B cell (primary cell): ENCODE results near the gene RNF213. TPM values are rescaled to one million over a fixed set of nuclear protein-coding genes. Genes with fewer than 3 reads are reported as not detected.

Experiments
- ATAC-seq: fragments of 200-7000 bp; cut with Tn5 transposase; one replicate; pipeline ENCODE4 v1.10.0; 2021; ENCODE audit warnings: low read depth, mild to moderate bottlenecking, moderate number of reproducible peaks, moderate library complexity
- CTCF ChIA-PET: fragments of 350-600 bp; sonication (Branson Sonifier 250); formaldehyde crosslinking; loops from one replicate; lab custom pipeline; 2021; ENCODE audit warnings: antibody characterized with exemption, inconsistent platforms; lab: Charles Lee
- POLR2A ChIA-PET: fragments of 350-600 bp; sonication (Branson Sonifier 250); formaldehyde crosslinking; loops from one replicate; lab custom pipeline; 2021; ENCODE audit warnings: antibody characterized with exemption; lab: Charles Lee
- DNase-seq: peaks from one replicate; pipeline ENCODE4 v3.0.0; 2013
- H2AFZ ChIP-seq: 2 replicates; pipeline ENCODE4 v1.6.1; 2012; ENCODE audit warnings: mild to moderate bottlenecking, low read depth, low read length; ENCODE audit not compliant: insufficient read depth, poor library complexity, severe bottlenecking
- H3K27ac ChIP-seq, 2 donors: 1 replicate in 1 of 2; 2 replicates in 1 of 2; pipeline ENCODE4 v1.5.1; 2012 to 2013; ENCODE audit warnings: low read length in 2 of 2, mild to moderate bottlenecking in 2 of 2, moderate library complexity in 1 of 2
- H3K27me3 ChIP-seq, 4 experiments: fragments of 200-600 bp in 1 of 4; sonication (generic) in 1 of 4; replicated peaks in 1 of 4; 1 replicate in 2 of 4; 2 replicates in 2 of 4; pipeline versions ENCODE4 v1.6.1 to v1.7.0; 2013 to 2016; ENCODE audit warnings: low read length in 3 of 4, mild to moderate bottlenecking in 2 of 4, mixed read lengths in 1 of 4, moderate library complexity in 1 of 4; ENCODE audit not compliant: insufficient read depth in 4 of 4, control insufficient read depth in 3 of 4; ENCODE audit errors: control extremely low read depth in 1 of 4
- H3K36me3 ChIP-seq, 2 experiments: replicated peaks in 1 of 2; 1 replicate in 1 of 2; 2 replicates in 1 of 2; pipeline versions ENCODE4 v1.6.1 to v1.7.1; 2013; ENCODE audit warnings: low read length in 1 of 2; ENCODE audit not compliant: insufficient read depth in 2 of 2, control insufficient read depth in 1 of 2; ENCODE audit errors: control extremely low read depth in 1 of 2, extremely low read depth in 1 of 2
- H3K4me1 ChIP-seq, 2 donors: fragments of 200-600 bp in 1 of 2; sonication (generic) in 1 of 2; 1 replicate in 1 of 2; 2 replicates in 1 of 2; pipeline versions ENCODE4 v1.5.1 to v1.6.1; 2013 to 2017; ENCODE audit warnings: low read length in 2 of 2; ENCODE audit not compliant: control insufficient read depth in 2 of 2, insufficient read depth in 2 of 2
- H3K4me2 ChIP-seq: replicated peaks from 2 replicates; pipeline ENCODE3; 2012; ENCODE audit warnings: mild to moderate bottlenecking, low read depth, low read length; ENCODE audit not compliant: poor library complexity, severe bottlenecking
- H3K4me3 ChIP-seq, 5 experiments: fragments of 200-600 bp in 1 of 5; sonication (generic) in 1 of 5; 1 replicate in 3 of 5; 2 replicates in 2 of 5; pipeline versions ENCODE4 v1.5.1 to v1.7.0; 2011 to 2016; ENCODE audit warnings: low read length in 4 of 5, mild to moderate bottlenecking in 4 of 5, low read depth in 2 of 5, control low read depth in 1 of 5, moderate library complexity in 1 of 5; ENCODE audit not compliant: insufficient read depth in 1 of 5; ENCODE audit errors: control extremely low read depth in 1 of 5, extremely low read depth in 1 of 5
- H3K79me2 ChIP-seq: fragments of 200-600 bp; sonication (generic); one replicate; pipeline ENCODE4 v1.6.0; 2016; ENCODE audit warnings: low read length; ENCODE audit not compliant: control insufficient read depth, insufficient read depth
- H3K9ac ChIP-seq: fragments of 200-600 bp; sonication (generic); 2 replicates; pipeline ENCODE4 v1.6.1; 2017; ENCODE audit warnings: mild to moderate bottlenecking, low read length, moderate library complexity
- H3K9me3 ChIP-seq, 3 donors: one replicate each; pipeline versions ENCODE4 v1.6.1 to v1.7.1; 2013; ENCODE audit warnings: low read length in 2 of 3; ENCODE audit not compliant: control insufficient read depth in 2 of 3, insufficient read depth in 1 of 3; ENCODE audit errors: control extremely low read depth in 1 of 3
- H4K20me1 ChIP-seq: 2 replicates; pipeline ENCODE4 v1.6.0; 2012; ENCODE audit warnings: mild to moderate bottlenecking, low read length; ENCODE audit not compliant: insufficient read depth, control insufficient read depth, poor library complexity, severe bottlenecking
- H3K27ac Mint-ChIP-seq: one replicate; pipeline ENCODE4 v1.8.0; 2021; ENCODE audit warnings: mixed read lengths
- H3K27me3 Mint-ChIP-seq: one replicate; pipeline ENCODE4 v1.8.0; 2021; ENCODE audit warnings: mixed read lengths
- H3K4me1 Mint-ChIP-seq: one replicate; pipeline ENCODE4 v1.8.0; 2021; ENCODE audit warnings: mixed read lengths
- H3K4me3 Mint-ChIP-seq: one replicate; pipeline ENCODE4 v1.8.0; 2021; ENCODE audit warnings: mixed read lengths
- H3K9me3 Mint-ChIP-seq: one replicate; pipeline ENCODE4 v1.8.0; 2022; ENCODE audit warnings: mixed read lengths; ENCODE audit not compliant: insufficient read depth
- EZH2 ChIP-seq: IDR thresholded peaks from 2 replicates; pipeline ENCODE4 v1.6.1; 2012; ENCODE audit warnings: borderline replicate concordance, low read depth, mild to moderate bottlenecking, moderate library complexity, low read length; ENCODE audit not compliant: insufficient read depth, poor library complexity, severe bottlenecking
- WGBS: methylation state at CpG from one replicate; pipeline ENCODE4 v1.1.5; 2013; ENCODE audit warnings: missing lambda C conversion rate; ENCODE audit not compliant: insufficient coverage; 5-methylcytosine and 5-hydroxymethylcytosine counted together
- intact Hi-C: fragments of 100-400 bp; cut with micrococcal nuclease; formaldehyde crosslinking; loops from one replicate; pipeline ENCODE4 v1.10.0; 2022
- polyA plus RNA-seq: library from polyadenylated mRNA; depleted of rRNA; stranded (reverse); fragments of >200 nt; gene quantifications from 2 replicates; pipeline ENCODE4 v1.2.3, GENCODE V29; 2012
- total RNA-seq, 2 donors: library from RNA; stranded (reverse); fragments of 120-200 nt in 1 of 2; gene quantifications; 1 replicate in 1 of 2; 2 replicates in 1 of 2; pipeline versions ENCODE4 v1.2.3 to v1.2.4, GENCODE V29; 2013 to 2022
- TF ChIP-seq, protein P1 (sequence below): fragments of 200-600 bp; IDR thresholded peaks from one replicate; pipeline ENCODE4 v1.8.0; 2022; ENCODE audit warnings: antibody characterized with exemption, mild to moderate bottlenecking

Gene RNF213
- total and polyA plus RNA-seq, 2 donors (not counting 1 experiment from before 2014, with no cell fraction given): 121 to 287 TPM

DNA sequence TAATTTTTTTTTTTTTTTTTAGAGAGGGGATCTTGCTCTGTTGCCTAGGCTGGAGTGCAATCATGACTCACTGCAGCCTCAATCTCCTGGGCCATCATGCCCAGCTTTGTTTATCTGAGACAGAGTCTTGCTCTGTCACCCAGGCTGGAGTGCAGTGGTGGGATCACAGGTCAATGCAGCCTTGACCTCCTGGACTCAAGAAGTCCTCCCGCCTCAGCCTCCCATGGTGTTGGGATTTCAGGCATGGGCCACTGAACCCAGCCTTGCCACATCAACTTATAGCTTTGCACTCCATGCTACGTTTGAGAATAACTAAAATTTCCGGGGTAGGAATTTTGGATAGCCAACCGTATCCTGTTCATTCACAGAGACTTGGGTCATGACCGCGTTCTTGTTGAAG lies 30.6 kb downstream of the RNF213 start:
- CTCF ChIA-PET: interaction anchor here (0.9 kb wide), 1 partner anchor 95 kb away, joined by 3 read pairs; no protein-coding TSS in a partner anchor
- Histone ChIP-seq H3K27me3 (no peaks in the 10 kb centered on the region), H2AFZ (no peak overlapping the region), H3K9ac (no peak overlapping the region), H3K9me3 (no peaks in the 10 kb centered on the region), H3K36me3 (peaks cover 1 to 86% of the 10 kb centered on the region in 2 experiments), H3K27ac (no peak overlapping the region), H3K4me2 (no peak overlapping the region), H3K4me3 (no peak overlapping the region), H4K20me1 (peaks cover 46% of the 10 kb centered on the region), H3K4me1 (no peaks in the 10 kb centered on the region), H3K79me2 (peaks cover 22% of the 10 kb centered on the region)
- no peak for DNase-seq
- 100% methylated on average over 4 of the region's 6 CpGs for WGBS
- no peak for TF ChIP-seq EZH2
- TF ChIP-seq, protein P1, sequence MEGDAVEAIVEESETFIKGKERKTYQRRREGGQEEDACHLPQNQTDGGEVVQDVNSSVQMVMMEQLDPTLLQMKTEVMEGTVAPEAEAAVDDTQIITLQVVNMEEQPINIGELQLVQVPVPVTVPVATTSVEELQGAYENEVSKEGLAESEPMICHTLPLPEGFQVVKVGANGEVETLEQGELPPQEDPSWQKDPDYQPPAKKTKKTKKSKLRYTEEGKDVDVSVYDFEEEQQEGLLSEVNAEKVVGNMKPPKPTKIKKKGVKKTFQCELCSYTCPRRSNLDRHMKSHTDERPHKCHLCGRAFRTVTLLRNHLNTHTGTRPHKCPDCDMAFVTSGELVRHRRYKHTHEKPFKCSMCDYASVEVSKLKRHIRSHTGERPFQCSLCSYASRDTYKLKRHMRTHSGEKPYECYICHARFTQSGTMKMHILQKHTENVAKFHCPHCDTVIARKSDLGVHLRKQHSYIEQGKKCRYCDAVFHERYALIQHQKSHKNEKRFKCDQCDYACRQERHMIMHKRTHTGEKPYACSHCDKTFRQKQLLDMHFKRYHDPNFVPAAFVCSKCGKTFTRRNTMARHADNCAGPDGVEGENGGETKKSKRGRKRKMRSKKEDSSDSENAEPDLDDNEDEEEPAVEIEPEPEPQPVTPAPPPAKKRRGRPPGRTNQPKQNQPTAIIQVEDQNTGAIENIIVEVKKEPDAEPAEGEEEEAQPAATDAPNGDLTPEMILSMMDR: no peak
- no peak overlapping the region for H3K4me3 Mint-ChIP-seq
- no peaks in the 10 kb centered on the region for H3K27me3 Mint-ChIP-seq
- intact Hi-C loops: no loop called here
- POLR2A ChIA-PET: interaction anchor here (0.7 kb wide), 1 partner anchor 80 kb away, joined by 3 read pairs; no protein-coding TSS in a partner anchor
- H3K4me1 Mint-ChIP-seq: no peaks in the 10 kb centered on the region
- H3K27ac Mint-ChIP-seq: no peak overlapping the region
- no peak for ATAC-seq
- no peaks in the 10 kb centered on the region for H3K9me3 Mint-ChIP-seq

DNA sequence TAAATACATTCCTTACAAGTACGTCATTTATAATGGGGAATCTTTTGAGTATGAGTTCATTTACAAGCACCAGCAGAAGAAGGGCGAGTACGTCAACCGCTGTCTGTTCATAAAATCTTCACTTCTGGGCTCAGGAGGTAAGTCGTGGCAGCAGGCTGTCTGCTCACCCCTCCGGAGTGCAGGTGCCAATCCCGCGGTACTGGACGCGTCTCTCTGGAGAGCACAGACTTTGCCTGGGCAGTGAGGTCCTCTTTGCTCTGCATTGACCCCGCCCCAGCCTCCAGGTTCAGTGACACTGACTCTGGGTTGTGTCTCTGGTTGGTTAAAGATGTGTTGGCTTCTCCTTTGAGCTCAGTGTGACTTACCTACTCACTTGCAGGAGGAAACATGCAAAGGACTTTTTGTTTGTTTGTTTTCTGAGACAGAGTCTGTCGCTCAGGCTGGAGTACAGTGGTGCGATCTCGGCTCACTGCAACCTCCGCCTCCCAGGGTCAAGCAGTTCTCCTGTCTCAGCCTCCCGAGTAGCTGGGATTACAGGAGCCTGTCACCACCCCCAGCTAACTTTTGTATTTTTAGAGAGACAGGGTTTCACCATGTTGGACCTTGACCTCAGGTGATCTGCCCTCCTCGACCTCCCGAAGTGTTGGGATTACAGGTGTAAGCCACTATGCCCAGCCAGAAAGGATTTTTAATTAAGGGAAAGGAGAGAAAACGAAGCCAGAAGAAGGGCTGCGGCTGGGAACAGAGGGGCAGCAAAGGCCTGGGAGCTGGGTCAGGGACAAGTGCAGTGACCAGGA lies 31.2 kb downstream of the RNF213 start:
- H3K4me2 ChIP-seq: no peak overlapping the region
- no peak overlapping the region for H3K27ac Mint-ChIP-seq
- no peak for TF ChIP-seq EZH2
- TF ChIP-seq, protein P1: no peak
- peaks cover 19% of the 10 kb centered on the region for H3K79me2 ChIP-seq
- DNase-seq (no peak), ATAC-seq (no peak)
- H3K4me1 Mint-ChIP-seq: no peaks in the 10 kb centered on the region
- CTCF ChIA-PET: no interaction called here
- intact Hi-C loops: no loop called here
- H3K9me3 Mint-ChIP-seq: no peaks in the 10 kb centered on the region
- no peak overlapping the region for H3K4me3 ChIP-seq
- no peaks in the 10 kb centered on the region for H3K27me3 Mint-ChIP-seq
- no peak overlapping the region for H3K27ac ChIP-seq
- H3K9ac ChIP-seq: no peak overlapping the region
- no peak overlapping the region for H3K4me3 Mint-ChIP-seq
- no peak overlapping the region for H2AFZ ChIP-seq
- no peaks in the 10 kb centered on the region for H3K4me1 ChIP-seq
- H3K9me3 ChIP-seq: no peaks in the 10 kb centered on the region
- over 99% methylated on average over 18 of the region's 20 CpGs for WGBS
- peaks cover 4 to 89% of the 10 kb centered on the region in 2 experiments for H3K36me3 ChIP-seq
- no peaks in the 10 kb centered on the region for H3K27me3 ChIP-seq
- POLR2A ChIA-PET: interaction anchor here (0.7 kb wide), 1 partner anchor 79 kb away, joined by 3 read pairs; no protein-coding TSS in a partner anchor
- peaks cover 43% of the 10 kb centered on the region for H4K20me1 ChIP-seq
